ENCODE results near the gene TGFBR1.

DNA sequence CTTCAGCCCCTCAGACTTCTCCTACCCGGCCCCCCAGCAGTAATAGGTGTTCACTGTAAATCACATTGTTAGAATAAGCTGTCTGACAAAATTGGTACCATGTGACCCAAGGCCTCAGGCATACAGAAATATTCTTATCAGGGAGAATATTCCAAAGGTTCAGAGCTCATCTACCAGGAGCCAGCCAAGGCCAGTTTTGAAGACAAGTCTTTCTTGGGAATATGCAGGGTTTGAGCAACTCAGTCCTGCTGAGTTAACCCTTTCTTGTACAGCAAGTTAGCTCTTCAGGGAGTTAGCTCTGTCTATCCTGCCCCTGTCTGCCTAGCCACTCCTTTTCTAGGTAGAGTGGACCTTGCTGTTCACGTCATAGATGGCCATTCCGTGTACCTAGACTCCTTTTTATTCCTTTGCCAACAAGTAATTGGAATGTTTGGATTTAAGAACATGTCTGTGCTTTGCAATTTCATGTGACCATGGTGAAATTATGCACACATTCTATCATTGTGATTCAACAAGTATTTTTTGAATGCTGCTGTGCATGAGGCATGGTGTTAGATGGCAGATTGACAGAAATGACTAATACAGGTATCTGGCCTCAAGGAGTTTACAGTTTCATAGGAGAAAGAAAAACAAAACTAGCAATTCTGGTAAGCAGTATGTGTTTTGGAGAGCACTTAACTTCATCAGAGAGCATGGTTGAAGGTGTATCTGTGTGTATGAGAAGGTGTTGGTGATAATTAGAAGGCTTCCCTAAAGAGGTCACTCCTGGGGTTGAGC is 22.6 kb downstream of the TGFBR1 start:
- TF ChIP-seq, protein P1, sequence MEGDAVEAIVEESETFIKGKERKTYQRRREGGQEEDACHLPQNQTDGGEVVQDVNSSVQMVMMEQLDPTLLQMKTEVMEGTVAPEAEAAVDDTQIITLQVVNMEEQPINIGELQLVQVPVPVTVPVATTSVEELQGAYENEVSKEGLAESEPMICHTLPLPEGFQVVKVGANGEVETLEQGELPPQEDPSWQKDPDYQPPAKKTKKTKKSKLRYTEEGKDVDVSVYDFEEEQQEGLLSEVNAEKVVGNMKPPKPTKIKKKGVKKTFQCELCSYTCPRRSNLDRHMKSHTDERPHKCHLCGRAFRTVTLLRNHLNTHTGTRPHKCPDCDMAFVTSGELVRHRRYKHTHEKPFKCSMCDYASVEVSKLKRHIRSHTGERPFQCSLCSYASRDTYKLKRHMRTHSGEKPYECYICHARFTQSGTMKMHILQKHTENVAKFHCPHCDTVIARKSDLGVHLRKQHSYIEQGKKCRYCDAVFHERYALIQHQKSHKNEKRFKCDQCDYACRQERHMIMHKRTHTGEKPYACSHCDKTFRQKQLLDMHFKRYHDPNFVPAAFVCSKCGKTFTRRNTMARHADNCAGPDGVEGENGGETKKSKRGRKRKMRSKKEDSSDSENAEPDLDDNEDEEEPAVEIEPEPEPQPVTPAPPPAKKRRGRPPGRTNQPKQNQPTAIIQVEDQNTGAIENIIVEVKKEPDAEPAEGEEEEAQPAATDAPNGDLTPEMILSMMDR (IDR thresholded peaks at IDR 0.05 in 8 of 11, conservative IDR thresholded peaks at IDR 0.05 in 3 of 11): no peak
- no peak for TF ChIP-seq POLR2A (IDR thresholded peaks at IDR 0.05)
